Measurements from ENCODE around the gene DNAJC5. TPM values are rescaled to one million over a fixed set of nuclear protein-coding genes. Genes with fewer than 3 reads are reported as not detected.
A peak's percentile ranks its signal among the peaks of the same experiment; 100 is the strongest.

DNAJC5 gene
- total and polyA plus RNA-seq, 8 donors, result 23.1 to 60.1 (median 38.1) TPM

DNA sequence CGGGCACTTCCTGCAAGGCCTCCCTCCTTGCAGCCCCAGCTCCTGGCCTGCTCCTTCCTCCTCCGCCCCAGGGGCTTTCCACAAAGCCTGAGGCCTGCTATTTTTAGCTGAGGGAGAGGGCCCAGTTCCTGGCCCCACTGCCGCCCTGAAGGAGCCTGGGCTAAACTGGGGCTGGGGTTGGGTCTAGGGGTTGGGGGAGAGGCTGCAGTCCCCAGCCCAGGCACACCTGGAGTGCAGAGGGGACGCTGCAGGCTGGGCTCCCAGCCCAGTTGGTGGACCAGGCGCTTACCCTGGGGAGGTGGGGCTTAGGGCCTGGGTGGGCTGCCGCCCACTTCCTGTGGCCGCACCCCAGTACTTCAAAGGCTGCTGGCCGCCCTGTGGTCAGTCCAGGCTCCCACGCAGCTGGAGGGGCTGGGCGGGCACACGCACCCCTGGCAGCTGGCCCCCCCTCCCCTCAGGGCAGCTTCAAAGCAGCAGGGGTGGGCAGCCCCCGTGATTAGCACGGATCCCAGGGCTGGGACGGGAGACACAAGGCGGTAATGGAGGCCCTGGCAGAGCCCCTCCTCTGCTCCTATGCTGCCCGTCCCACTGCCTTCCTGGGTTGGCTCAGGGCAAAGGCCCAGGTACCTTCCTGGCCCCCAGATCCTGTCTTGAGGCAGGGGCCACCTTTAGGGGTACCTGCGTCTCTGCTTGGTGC, 40.7 kb upstream of the DNAJC5 start:
- Histone ChIP-seq H3K4me1 (peaks cover 29 to 53% (median 48%) of the 10 kb centered on the region in 4 donors), H3K9me3 (no peaks in the 10 kb centered on the region), H3K27me3 (peaks cover 0 to 77% (median 33%) of the 10 kb centered on the region in 3 donors), H3K27ac (peak overlapping the region; percentile 28 to 75 (median 66)), H3K4me3 (peak overlapping the region in 1 of 4 donors; percentile 20), H3K36me3 (no peaks in the 10 kb centered on the region)
- intact Hi-C loops (cut with DNase I; ENCODE audit: low total_unique reads), result no loop called here
- DNase-seq, result peak in 1 of 2 donors; percentile 75
- WGBS, 5 donors, result 6 to 18% (median 8%) methylated on average over 5 to 17 of the region's 17 CpGs
- TF ChIP-seq EP300 (IDR thresholded peaks at IDR 0.05) (no peak), POLR2AphosphoS5 (IDR thresholded peaks at IDR 0.05) (no peak), POLR2A (IDR thresholded peaks at IDR 0.05) (no peak)
- TF ChIP-seq, protein P1, sequence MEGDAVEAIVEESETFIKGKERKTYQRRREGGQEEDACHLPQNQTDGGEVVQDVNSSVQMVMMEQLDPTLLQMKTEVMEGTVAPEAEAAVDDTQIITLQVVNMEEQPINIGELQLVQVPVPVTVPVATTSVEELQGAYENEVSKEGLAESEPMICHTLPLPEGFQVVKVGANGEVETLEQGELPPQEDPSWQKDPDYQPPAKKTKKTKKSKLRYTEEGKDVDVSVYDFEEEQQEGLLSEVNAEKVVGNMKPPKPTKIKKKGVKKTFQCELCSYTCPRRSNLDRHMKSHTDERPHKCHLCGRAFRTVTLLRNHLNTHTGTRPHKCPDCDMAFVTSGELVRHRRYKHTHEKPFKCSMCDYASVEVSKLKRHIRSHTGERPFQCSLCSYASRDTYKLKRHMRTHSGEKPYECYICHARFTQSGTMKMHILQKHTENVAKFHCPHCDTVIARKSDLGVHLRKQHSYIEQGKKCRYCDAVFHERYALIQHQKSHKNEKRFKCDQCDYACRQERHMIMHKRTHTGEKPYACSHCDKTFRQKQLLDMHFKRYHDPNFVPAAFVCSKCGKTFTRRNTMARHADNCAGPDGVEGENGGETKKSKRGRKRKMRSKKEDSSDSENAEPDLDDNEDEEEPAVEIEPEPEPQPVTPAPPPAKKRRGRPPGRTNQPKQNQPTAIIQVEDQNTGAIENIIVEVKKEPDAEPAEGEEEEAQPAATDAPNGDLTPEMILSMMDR (IDR thresholded peaks at IDR 0.05), result no peak

DNA sequence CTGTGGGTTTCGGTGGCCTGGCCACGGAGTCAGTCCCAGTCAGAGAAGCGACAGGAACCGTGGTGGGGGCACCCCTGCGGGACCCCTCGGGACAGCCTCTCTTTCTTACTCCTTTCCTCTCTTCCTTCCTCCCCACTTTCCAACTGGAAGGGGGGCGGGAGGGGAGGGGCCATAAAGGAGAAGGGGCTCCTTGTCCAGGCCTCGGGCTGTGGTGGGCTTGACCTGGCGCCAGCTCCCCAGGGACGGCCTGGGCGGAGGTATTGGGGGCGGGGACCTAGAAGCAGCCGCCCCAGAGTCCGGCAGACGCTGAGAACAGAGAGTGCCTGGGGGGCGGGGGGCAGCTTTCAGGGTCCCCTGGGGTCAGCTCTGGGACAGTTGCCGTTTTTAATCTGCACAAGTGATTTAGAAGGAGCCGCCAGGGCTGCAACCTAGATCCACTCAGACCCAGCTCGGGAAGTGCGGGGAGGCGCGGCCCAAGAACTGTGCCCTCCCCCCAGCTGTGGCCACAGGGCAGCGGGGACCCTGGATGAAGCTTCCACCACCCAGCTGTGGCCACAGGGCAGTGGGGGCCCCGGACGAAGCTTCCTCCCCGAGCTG, 40.1 kb upstream of the DNAJC5 start:
- Histone ChIP-seq H3K4me3 (peak overlapping the region in 3 of 4 donors; percentile 14 to 20 (median 19)), H3K27ac (peak overlapping the region; percentile 28 to 75 (median 66)), H3K4me1 (peaks cover 30 to 57% (median 52%) of the 10 kb centered on the region in 4 donors), H3K36me3 (no peaks in the 10 kb centered on the region), H3K27me3 (peaks cover 0 to 77% (median 33%) of the 10 kb centered on the region in 3 donors), H3K9me3 (no peaks in the 10 kb centered on the region)
- intact Hi-C loops (cut with DNase I; ENCODE audit: low total_unique reads), result no loop called here
- peak in 1 of 2 donors; percentile 66 for DNase-seq
- TF ChIP-seq EP300 (IDR thresholded peaks at IDR 0.05) (no peak), POLR2AphosphoS5 (IDR thresholded peaks at IDR 0.05) (no peak), POLR2A (IDR thresholded peaks at IDR 0.05) (no peak)
- TF ChIP-seq, protein P1 (IDR thresholded peaks at IDR 0.05), result no peak
- WGBS, 5 donors, result 9 to 17% (median 12%) methylated on average over 12 to 26 of the region's 26 CpGs

DNA sequence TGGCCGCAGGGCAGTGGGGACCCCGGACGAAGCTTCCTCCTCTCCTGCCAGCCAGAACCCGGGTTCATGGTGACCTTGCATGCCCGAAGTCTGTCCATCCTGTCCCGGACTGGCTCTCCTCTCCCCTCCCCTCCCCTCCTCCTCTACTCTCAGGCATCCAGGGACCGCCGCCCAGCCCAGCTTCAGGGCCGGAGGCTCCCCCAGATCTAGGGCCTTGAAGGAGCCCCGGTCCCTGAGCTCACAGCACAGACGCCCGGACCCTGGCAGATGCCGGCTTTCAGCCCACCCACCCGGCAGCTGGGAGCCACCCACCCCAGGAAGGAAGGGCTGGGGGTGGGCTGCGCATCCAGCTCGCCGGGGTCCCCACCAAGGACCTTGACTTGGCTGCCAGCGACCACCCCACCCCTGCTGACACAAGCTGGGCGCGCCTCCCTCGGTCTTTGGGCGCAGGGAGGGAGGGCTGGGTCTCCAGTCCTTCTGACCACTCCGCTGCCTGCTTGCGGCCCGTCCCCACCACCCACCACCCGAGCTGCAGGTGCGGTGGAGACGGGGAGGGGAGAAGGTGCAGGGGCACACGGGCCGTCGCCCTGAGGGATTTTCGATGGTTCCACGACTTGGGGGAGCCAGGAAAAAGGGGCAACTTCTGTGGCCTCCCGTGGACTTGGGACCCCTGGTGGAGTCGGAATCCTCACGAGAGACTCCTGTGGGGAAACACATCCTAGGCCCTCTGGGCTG, 39.4 kb upstream of the DNAJC5 start:
- peak in 1 of 2 donors; percentile 59 for DNase-seq
- peaks cover 0 to 75% (median 33%) of the 10 kb centered on the region in 3 donors for H3K27me3 ChIP-seq
- no peaks in the 10 kb centered on the region for H3K36me3 ChIP-seq
- H3K4me3 ChIP-seq, result peak overlapping the region in 3 of 4 donors; percentile 14 to 20 (median 19)
- intact Hi-C loops (cut with DNase I; ENCODE audit: low total_unique reads), result no loop called here
- peak overlapping the region; percentile 10 to 75 (median 66) for H3K27ac ChIP-seq
- WGBS, 5 donors, result 5 to 36% (median 21%) methylated on average over 4 to 36 of the region's 36 CpGs
- no peaks in the 10 kb centered on the region for H3K9me3 ChIP-seq
- no peak for TF ChIP-seq EP300 (IDR thresholded peaks at IDR 0.05)
- TF ChIP-seq POLR2AphosphoS5 (IDR thresholded peaks at IDR 0.05), result no peak
- TF ChIP-seq POLR2A (IDR thresholded peaks at IDR 0.05), result no peak
- TF ChIP-seq, protein P1 (IDR thresholded peaks at IDR 0.05), result no peak
- H3K4me1 ChIP-seq, result peaks cover 30 to 57% (median 54%) of the 10 kb centered on the region in 4 donors

DNA sequence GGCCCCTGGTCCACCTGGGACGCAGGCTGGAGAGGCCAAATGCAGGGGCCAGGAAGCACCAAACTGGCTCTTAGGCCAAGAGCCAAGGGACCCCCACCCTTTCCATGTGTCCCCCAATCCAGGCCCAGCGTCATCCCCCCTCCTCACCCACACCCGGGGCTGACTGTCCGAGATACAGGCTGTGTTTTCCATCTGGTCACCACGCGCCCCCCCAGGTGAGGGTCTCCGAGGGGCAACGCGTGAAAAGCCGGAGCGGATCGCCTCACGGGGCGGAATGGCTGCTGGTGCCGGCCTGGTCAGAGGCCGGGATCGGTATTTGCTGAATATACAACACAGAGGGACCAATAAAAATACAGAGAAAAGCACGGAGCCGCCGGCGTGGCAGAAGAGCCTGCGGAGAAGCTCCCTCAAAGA, 38.8 kb upstream of the DNAJC5 start:
- TF ChIP-seq POLR2AphosphoS5 (IDR thresholded peaks at IDR 0.05) (no peak), POLR2A (IDR thresholded peaks at IDR 0.05) (no peak), EP300 (IDR thresholded peaks at IDR 0.05) (no peak)
- TF ChIP-seq, protein P1 (IDR thresholded peaks at IDR 0.05), result no peak
- WGBS, 5 donors, result 49 to 75% (median 55%) methylated on average over 21 to 22 of the region's 22 CpGs
- peaks cover 0 to 71% (median 33%) of the 10 kb centered on the region in 3 donors for H3K27me3 ChIP-seq
- no peak overlapping the region for H3K4me3 ChIP-seq
- DNase-seq, result peak in 1 of 2 donors; percentile 36
- peaks cover 0 to 6% (median under 1%) of the 10 kb centered on the region in 4 donors for H3K36me3 ChIP-seq
- H3K4me1 ChIP-seq, result peaks cover 30 to 61% (median 55%) of the 10 kb centered on the region in 4 donors
- intact Hi-C loops (cut with DNase I; ENCODE audit: low total_unique reads), result no loop called here
- H3K9me3 ChIP-seq, result no peaks in the 10 kb centered on the region
- no peak overlapping the region for H3K27ac ChIP-seq
